Measurements from ENCODE around the gene LIMA1. TPM values are rescaled to one million over a fixed set of nuclear protein-coding genes. Genes with fewer than 3 reads are reported as not detected.
"Not testable (repeated sequence)": the region's sequence is repeated elsewhere in the genome, so short reads cannot be mapped to it uniquely, and the experiment has no call there.

LIMA1 gene
- total and polyA plus RNA-seq, 2 donors (not counting 1 experiment from before 2014, with no cell fraction given), result 1.3 to 2.1 TPM

DNA sequence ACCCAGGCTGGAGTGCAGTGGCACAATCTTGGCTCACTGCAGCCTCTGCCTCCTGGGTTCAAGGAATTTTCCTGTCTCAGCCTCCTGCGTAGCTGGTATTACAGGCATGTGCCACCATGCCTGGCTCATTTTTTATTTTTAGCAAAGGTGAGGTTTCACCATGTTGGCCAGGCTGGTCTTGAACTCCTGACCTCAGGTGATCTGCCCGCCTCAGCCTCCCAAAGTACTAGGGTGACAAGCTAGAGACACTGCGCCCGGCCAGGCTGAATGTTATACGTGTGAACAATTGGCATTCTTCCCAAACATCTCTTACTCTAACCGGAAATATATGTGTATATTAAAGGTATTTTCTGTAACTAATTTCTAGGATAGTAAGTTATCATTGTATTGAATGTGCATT, 13.2 kb upstream of the LIMA1 start:
- Histone ChIP-seq H4K20me1 (ENCODE audit: control insufficient read depth, insufficient read depth, low read length, poor library complexity, severe bottlenecking) (no peaks in the 10 kb centered on the region), H3K79me2 (ENCODE audit: control insufficient read depth, insufficient read depth, low read length) (no peaks in the 10 kb centered on the region), H3K4me1 (ENCODE audit: control insufficient read depth in 2 of 2, insufficient read depth in 2 of 2, low read length in 2 of 2) (no peaks in the 10 kb centered on the region), H3K9ac (ENCODE audit: low read length) (no peak overlapping the region), H3K27ac (ENCODE audit: low read length in 2 of 2) (no peak overlapping the region), H3K36me3 (replicated peaks in 1 of 2; ENCODE audit: control extremely low read depth in 1 of 2, control insufficient read depth in 1 of 2, extremely low read depth in 1 of 2, insufficient read depth in 2 of 2, low read length in 1 of 2) (no peaks in the 10 kb centered on the region), H3K4me3 (ENCODE audit: control extremely low read depth in 1 of 5, extremely low read depth in 1 of 5, insufficient read depth in 1 of 5, low read depth in 2 of 5, low read length in 4 of 5) (no peak overlapping the region), H3K4me2 (replicated peaks; ENCODE audit: low read depth, low read length, poor library complexity, severe bottlenecking) (no peak overlapping the region), H3K9me3 (ENCODE audit: control extremely low read depth in 1 of 3, control insufficient read depth in 2 of 3, insufficient read depth in 1 of 3, low read length in 2 of 3) (peaks cover 0 to 2% (median 0%) of the 10 kb centered on the region in 3 donors), H2AFZ (ENCODE audit: insufficient read depth, low read depth, low read length, poor library complexity, severe bottlenecking) (no peak overlapping the region), H3K27me3 (replicated peaks in 1 of 4; ENCODE audit: control extremely low read depth in 1 of 4, control insufficient read depth in 3 of 4, insufficient read depth in 4 of 4, low read length in 3 of 4) (no peaks in the 10 kb centered on the region)
- intact Hi-C loops (cut with micrococcal nuclease), result no loop called here
- Mint-ChIP-seq H3K27me3 (no peaks in the 10 kb centered on the region), H3K9me3 (ENCODE audit: insufficient read depth) (no peaks in the 10 kb centered on the region), H3K27ac (no peak overlapping the region), H3K4me1 (no peaks in the 10 kb centered on the region), H3K4me3 (no peak overlapping the region)
- ChIA-PET POLR2A (no interaction called here), CTCF (interaction anchor here (0.6 kb wide), 1 partner anchor 451 kb away, joined by 5 read pairs; no protein-coding TSS in a partner anchor)
- 100% methylated on average over 2 of the region's 6 CpGs for WGBS (ENCODE audit: insufficient coverage)
- TF ChIP-seq, protein P1, sequence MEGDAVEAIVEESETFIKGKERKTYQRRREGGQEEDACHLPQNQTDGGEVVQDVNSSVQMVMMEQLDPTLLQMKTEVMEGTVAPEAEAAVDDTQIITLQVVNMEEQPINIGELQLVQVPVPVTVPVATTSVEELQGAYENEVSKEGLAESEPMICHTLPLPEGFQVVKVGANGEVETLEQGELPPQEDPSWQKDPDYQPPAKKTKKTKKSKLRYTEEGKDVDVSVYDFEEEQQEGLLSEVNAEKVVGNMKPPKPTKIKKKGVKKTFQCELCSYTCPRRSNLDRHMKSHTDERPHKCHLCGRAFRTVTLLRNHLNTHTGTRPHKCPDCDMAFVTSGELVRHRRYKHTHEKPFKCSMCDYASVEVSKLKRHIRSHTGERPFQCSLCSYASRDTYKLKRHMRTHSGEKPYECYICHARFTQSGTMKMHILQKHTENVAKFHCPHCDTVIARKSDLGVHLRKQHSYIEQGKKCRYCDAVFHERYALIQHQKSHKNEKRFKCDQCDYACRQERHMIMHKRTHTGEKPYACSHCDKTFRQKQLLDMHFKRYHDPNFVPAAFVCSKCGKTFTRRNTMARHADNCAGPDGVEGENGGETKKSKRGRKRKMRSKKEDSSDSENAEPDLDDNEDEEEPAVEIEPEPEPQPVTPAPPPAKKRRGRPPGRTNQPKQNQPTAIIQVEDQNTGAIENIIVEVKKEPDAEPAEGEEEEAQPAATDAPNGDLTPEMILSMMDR (IDR thresholded peaks at IDR 0.05), result no peak
- no peak for TF ChIP-seq EZH2 (IDR thresholded peaks at IDR 0.05; ENCODE audit: borderline replicate concordance, insufficient read depth, low read depth, low read length, poor library complexity, severe bottlenecking)
- ATAC-seq (ENCODE audit: low read depth) (no peak), DNase-seq (no peak)

DNA sequence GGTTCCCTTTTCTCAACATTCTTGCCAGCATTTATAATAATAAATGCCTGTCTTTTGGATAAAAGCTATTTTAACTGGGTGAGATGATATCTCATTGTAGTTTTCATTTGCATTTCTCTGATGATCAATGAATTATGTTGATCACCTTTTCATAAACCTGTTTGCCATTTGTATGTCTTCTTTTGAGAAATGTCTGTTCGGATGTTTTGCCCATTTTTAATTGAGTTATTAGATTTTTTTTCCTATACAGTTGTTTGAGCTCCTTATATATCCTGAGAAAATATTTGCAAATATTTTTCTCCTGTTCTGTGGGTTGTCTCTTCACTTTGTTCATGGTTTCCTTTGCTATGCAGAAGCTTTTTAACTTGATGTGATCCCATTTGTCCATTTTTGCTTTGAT, 8.1 kb upstream of the LIMA1 start:
- CTCF ChIA-PET, result interaction anchor here (1.0 to 1.1 kb wide), 2 partner anchors 31 to 221 kb away, joined by 3 to 4 read pairs; no protein-coding TSS in a partner anchor
- H3K27me3 ChIP-seq (replicated peaks in 1 of 4; ENCODE audit: control extremely low read depth in 1 of 4, control insufficient read depth in 3 of 4, insufficient read depth in 4 of 4, low read length in 3 of 4), result no peaks in the 10 kb centered on the region
- no peak for ATAC-seq (ENCODE audit: low read depth)

DNA sequence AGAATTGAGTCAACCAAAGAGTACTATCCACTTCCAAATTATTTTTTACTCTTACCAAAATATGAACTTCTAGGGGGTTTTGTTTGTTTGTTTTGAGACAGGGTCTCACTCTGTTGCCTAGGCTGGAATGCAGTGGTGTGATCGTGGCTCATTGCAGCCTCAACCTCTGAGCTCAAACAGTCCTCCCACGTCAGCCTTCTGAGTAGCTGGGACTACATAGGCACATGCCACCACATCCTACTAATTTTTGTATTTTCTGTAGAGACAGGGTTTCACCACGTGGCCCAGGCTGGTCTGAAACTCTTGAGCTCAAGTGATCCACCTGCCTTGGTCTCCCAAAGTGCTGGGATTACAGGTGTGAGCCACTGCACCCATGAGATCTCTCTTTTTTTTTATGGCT, 7.4 kb upstream of the LIMA1 start:
- H3K4me1 Mint-ChIP-seq; H3K4me1 ChIP-seq (ENCODE audit: control insufficient read depth in 2 of 2, insufficient read depth in 2 of 2, low read length in 2 of 2); H3K4me3 Mint-ChIP-seq; H3K4me3 ChIP-seq (ENCODE audit: control extremely low read depth in 1 of 5, extremely low read depth in 1 of 5, insufficient read depth in 1 of 5, low read depth in 2 of 5, low read length in 4 of 5); H3K36me3 ChIP-seq (replicated peaks in 1 of 2; ENCODE audit: control extremely low read depth in 1 of 2, control insufficient read depth in 1 of 2, extremely low read depth in 1 of 2, insufficient read depth in 2 of 2, low read length in 1 of 2); H3K79me2 ChIP-seq (ENCODE audit: control insufficient read depth, insufficient read depth, low read length); intact Hi-C loops (cut with micrococcal nuclease); H3K27me3 Mint-ChIP-seq; H3K9me3 ChIP-seq (ENCODE audit: control extremely low read depth in 1 of 3, control insufficient read depth in 2 of 3, insufficient read depth in 1 of 3, low read length in 2 of 3); H3K9me3 Mint-ChIP-seq (ENCODE audit: insufficient read depth); H3K27ac Mint-ChIP-seq; DNase-seq; POLR2A ChIA-PET; H3K27me3 ChIP-seq (replicated peaks in 1 of 4; ENCODE audit: control extremely low read depth in 1 of 4, control insufficient read depth in 3 of 4, insufficient read depth in 4 of 4, low read length in 3 of 4); H3K4me2 ChIP-seq (replicated peaks; ENCODE audit: low read depth, low read length, poor library complexity, severe bottlenecking); ATAC-seq (ENCODE audit: low read depth); H3K9ac ChIP-seq (ENCODE audit: low read length); H3K27ac ChIP-seq (ENCODE audit: low read length in 2 of 2); H4K20me1 ChIP-seq (ENCODE audit: control insufficient read depth, insufficient read depth, low read length, poor library complexity, severe bottlenecking); H2AFZ ChIP-seq (ENCODE audit: insufficient read depth, low read depth, low read length, poor library complexity, severe bottlenecking): not testable (repeated sequence)
- WGBS (ENCODE audit: insufficient coverage), result 86% methylated on average over 1 of the region's 3 CpGs
- CTCF ChIA-PET, result interaction anchor here (1.0 kb wide), 1 partner anchor 30 kb away, joined by 4 read pairs; no protein-coding TSS in a partner anchor

More for the DNA sequence above, 8.1 kb upstream of the LIMA1 start:
- DNase-seq, result no peak
- no peaks in the 10 kb centered on the region for H3K27me3 Mint-ChIP-seq
- H3K9ac ChIP-seq (ENCODE audit: low read length), result no peak overlapping the region
- H3K79me2 ChIP-seq (ENCODE audit: control insufficient read depth, insufficient read depth, low read length), result no peaks in the 10 kb centered on the region
- no peak overlapping the region for H3K27ac Mint-ChIP-seq
- no peaks in the 10 kb centered on the region for H3K4me1 Mint-ChIP-seq
- no peak overlapping the region for H3K4me3 ChIP-seq (ENCODE audit: control extremely low read depth in 1 of 5, extremely low read depth in 1 of 5, insufficient read depth in 1 of 5, low read depth in 2 of 5, low read length in 4 of 5)
- WGBS (ENCODE audit: insufficient coverage), result no CpG with 5 or more reads among the region's 1 CpG
- no peaks in the 10 kb centered on the region for H3K4me1 ChIP-seq (ENCODE audit: control insufficient read depth in 2 of 2, insufficient read depth in 2 of 2, low read length in 2 of 2)
- TF ChIP-seq EZH2 (IDR thresholded peaks at IDR 0.05; ENCODE audit: borderline replicate concordance, insufficient read depth, low read depth, low read length, poor library complexity, severe bottlenecking), result no peak
- TF ChIP-seq, protein P1 (IDR thresholded peaks at IDR 0.05), result no peak
- no peak overlapping the region for H2AFZ ChIP-seq (ENCODE audit: insufficient read depth, low read depth, low read length, poor library complexity, severe bottlenecking)
- H3K27ac ChIP-seq (ENCODE audit: low read length in 2 of 2), result no peak overlapping the region
- H3K4me2 ChIP-seq (replicated peaks; ENCODE audit: low read depth, low read length, poor library complexity, severe bottlenecking), result no peak overlapping the region
- POLR2A ChIA-PET, result no interaction called here
- peaks cover 0 to 2% (median 0%) of the 10 kb centered on the region in 3 donors for H3K9me3 ChIP-seq (ENCODE audit: control extremely low read depth in 1 of 3, control insufficient read depth in 2 of 3, insufficient read depth in 1 of 3, low read length in 2 of 3)
- H3K9me3 Mint-ChIP-seq (ENCODE audit: insufficient read depth), result no peaks in the 10 kb centered on the region
- intact Hi-C loops (cut with micrococcal nuclease), result no loop called here
- H3K36me3 ChIP-seq (replicated peaks in 1 of 2; ENCODE audit: control extremely low read depth in 1 of 2, control insufficient read depth in 1 of 2, extremely low read depth in 1 of 2, insufficient read depth in 2 of 2, low read length in 1 of 2), result no peaks in the 10 kb centered on the region
- no peak overlapping the region for H3K4me3 Mint-ChIP-seq
- H4K20me1 ChIP-seq (ENCODE audit: control insufficient read depth, insufficient read depth, low read length, poor library complexity, severe bottlenecking), result no peaks in the 10 kb centered on the region
